ENCODE measurements around the gene NDRG2.
"Not testable (repeated sequence)": the region's sequence is repeated elsewhere in the genome, so short reads cannot be mapped to it uniquely, and the experiment has no call there.

Gene NDRG2

GRCh38 chr14:21056520-21057163 lies 31.8 kb upstream of the NDRG2 start:
- in situ Hi-C loops (cut with HindIII; ENCODE audit: low sequenced_read_pairs) = no loop called here

- in situ Hi-C loops (cut with HindIII; ENCODE audit: low sequenced_read_pairs) = no loop called here
Measured at GRCh38 chr14:21055432-21056117, 30.7 kb upstream of the NDRG2 start.

- in situ Hi-C loops (cut with HindIII; ENCODE audit: low sequenced_read_pairs) = no loop called here
Measured at GRCh38 chr14:21054768-21055145, 29.9 kb upstream of the NDRG2 start.

- in situ Hi-C loops (cut with HindIII; ENCODE audit: low sequenced_read_pairs) = no loop called here
Measured at GRCh38 chr14:21054123-21054767, 29.4 kb upstream of the NDRG2 start.

GRCh38 chr14:21053184-21054122 lies 28.6 kb upstream of the NDRG2 start:
- in situ Hi-C loops (cut with HindIII; ENCODE audit: low sequenced_read_pairs) = no loop called here

GRCh38 chr14:21050597-21050996 lies 25.7 kb upstream of the NDRG2 start:
- in situ Hi-C loops (cut with HindIII; ENCODE audit: low sequenced_read_pairs) = no loop called here

GRCh38 chr14:21049271-21049673 lies 24.4 kb upstream of the NDRG2 start:
- in situ Hi-C loops (cut with HindIII; ENCODE audit: low sequenced_read_pairs) = no loop called here

- in situ Hi-C loops (cut with HindIII; ENCODE audit: low sequenced_read_pairs) = no loop called here
Measured at GRCh38 chr14:21048638-21049037, 23.8 kb upstream of the NDRG2 start.

- in situ Hi-C loops (cut with HindIII; ENCODE audit: low sequenced_read_pairs) = no loop called here
Measured at GRCh38 chr14:21047378-21047781, 22.5 kb upstream of the NDRG2 start.

GRCh38 chr14:21043974-21044618 lies 19.2 kb upstream of the NDRG2 start:
- in situ Hi-C loops (cut with HindIII; ENCODE audit: low sequenced_read_pairs) = no loop called here

- in situ Hi-C loops (cut with HindIII; ENCODE audit: low sequenced_read_pairs) = no loop called here
Measured at GRCh38 chr14:21043387-21043973, 18.6 kb upstream of the NDRG2 start.

- in situ Hi-C loops (cut with HindIII; ENCODE audit: low sequenced_read_pairs) = no loop called here
Measured at GRCh38 chr14:21042918-21043317, 18.1 kb upstream of the NDRG2 start.

GRCh38 chr14:21041676-21042433 lies 17.0 kb upstream of the NDRG2 start, which contains the start of gene RNASE7:
TSS of gene RNASE7 (plus strand) at chr14:21042362. CDS start at chr14:21042993, 631 bp downstream.
- in situ Hi-C loops (cut with HindIII; ENCODE audit: low sequenced_read_pairs) = no loop called here

- in situ Hi-C loops (cut with HindIII; ENCODE audit: low sequenced_read_pairs) = not testable (repeated sequence)
Measured at GRCh38 chr14:21040941-21041340, 16.1 kb upstream of the NDRG2 start.

- in situ Hi-C loops (cut with HindIII; ENCODE audit: low sequenced_read_pairs) = no loop called here
Measured at GRCh38 chr14:21040370-21040925, 15.6 kb upstream of the NDRG2 start.

GRCh38 chr14:21039585-21040369 lies 14.9 kb upstream of the NDRG2 start:
- in situ Hi-C loops (cut with HindIII; ENCODE audit: low sequenced_read_pairs) = no loop called here

GRCh38 chr14:21038441-21039422 lies 13.9 kb upstream of the NDRG2 start:
- in situ Hi-C loops (cut with HindIII; ENCODE audit: low sequenced_read_pairs) = no loop called here

Measured in DLD1 (cell line).